Activated T-cell treated with anti-CD3 and anti-CD28 coated beads, Interleukin-2, amount 50 U/mL, for 4 hours (primary cell): ENCODE results near the gene VPS26C. TPM values are rescaled to one million over a fixed set of nuclear protein-coding genes. Genes with fewer than 3 reads are reported as not detected.
A peak's percentile ranks its signal among the peaks of the same experiment; 100 is the strongest.

Experiments
- ATAC-seq, 2 donors: fragments of 200-7000 bp; cut with Tn5 transposase; one replicate each; pipeline ENCODE4 v1.10.0; 2021
- DNase-seq: peaks from one replicate; pipeline ENCODE4 v3.0.0-alpha.2; 2020
- H3K27me3 Mint-ChIP-seq: one replicate; pipeline ENCODE4 v1.8.0; 2021; ENCODE audit warnings: low read depth, mixed read lengths
- H3K36me3 Mint-ChIP-seq: one replicate; pipeline ENCODE4 v1.8.0; 2022; ENCODE audit warnings: mixed read lengths; ENCODE audit not compliant: insufficient read depth
- H3K4me1 Mint-ChIP-seq: one replicate; pipeline ENCODE4 v1.8.0; 2021; ENCODE audit warnings: low read depth, mixed read lengths
- H3K4me3 Mint-ChIP-seq: one replicate; pipeline ENCODE4 v1.8.0; 2021; ENCODE audit warnings: mild to moderate bottlenecking, moderate library complexity, mixed read lengths
- H3K9me3 Mint-ChIP-seq: one replicate; pipeline ENCODE4 v1.8.0; 2021; ENCODE audit warnings: mixed read lengths
- total RNA-seq, 3 donors: library from RNA; stranded (reverse); gene quantifications; one replicate each; pipeline ENCODE4 v1.2.1, GENCODE V29; 2021

Gene VPS26C
- total RNA-seq, 3 donors from 2014 or later = 35.7 to 48.2 (median 44.6) TPM

DNA sequence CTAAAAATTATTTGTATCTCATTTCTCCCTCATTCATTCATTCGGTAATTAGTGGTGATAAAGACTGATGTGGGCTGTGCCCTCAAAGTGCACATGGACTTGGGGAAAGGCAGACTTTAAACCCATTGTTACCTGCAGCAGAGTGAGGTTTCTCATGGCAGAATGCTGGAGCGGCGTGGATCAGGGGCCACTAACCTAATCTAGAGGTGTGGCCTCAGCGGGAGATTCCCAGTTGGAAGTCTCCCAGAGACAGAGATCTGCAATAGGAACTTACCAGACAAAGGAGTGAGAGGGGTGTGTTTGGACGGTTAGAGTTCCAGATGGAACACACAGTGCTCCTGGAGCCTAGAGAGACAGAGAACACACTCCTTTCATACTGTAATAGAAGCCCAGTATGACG, 73.5 kb downstream of the VPS26C start:
- H3K4me1 Mint-ChIP-seq = no peaks in the 10 kb centered on the region
- H3K27me3 Mint-ChIP-seq = no peaks in the 10 kb centered on the region
- H3K36me3 Mint-ChIP-seq = peaks cover 41% of the 10 kb centered on the region
- DNase-seq = no peak
- H3K4me3 Mint-ChIP-seq = no peak overlapping the region
- ATAC-seq = no peak
- no peaks in the 10 kb centered on the region for H3K9me3 Mint-ChIP-seq

GRCh38 chr21:37193006-37193405, 74.1 kb downstream of the VPS26C start:
- Mint-ChIP-seq H3K27me3 (no peaks in the 10 kb centered on the region), H3K4me1 (no peaks in the 10 kb centered on the region), H3K36me3 (peaks cover 41% of the 10 kb centered on the region), H3K4me3 (no peak overlapping the region), H3K9me3 (no peaks in the 10 kb centered on the region)
- ATAC-seq (no peak), DNase-seq (no peak)

GRCh38 chr21:37192019-37192418, 75.1 kb downstream of the VPS26C start:
- DNase-seq (no peak), ATAC-seq (no peak)
- Mint-ChIP-seq H3K4me3 (no peak overlapping the region), H3K4me1 (no peaks in the 10 kb centered on the region), H3K36me3 (peaks cover 43% of the 10 kb centered on the region), H3K27me3 (no peaks in the 10 kb centered on the region), H3K9me3 (no peaks in the 10 kb centered on the region)

- H3K36me3 Mint-ChIP-seq = peaks cover 44% of the 10 kb centered on the region
- no peaks in the 10 kb centered on the region for H3K27me3 Mint-ChIP-seq
- no peak overlapping the region for H3K4me3 Mint-ChIP-seq
- H3K4me1 Mint-ChIP-seq = no peaks in the 10 kb centered on the region
- no peaks in the 10 kb centered on the region for H3K9me3 Mint-ChIP-seq
- DNase-seq = no peak
- no peak for ATAC-seq
Measured at GRCh38 chr21:37188825-37189224, 78.3 kb downstream of the VPS26C start.

DNA sequence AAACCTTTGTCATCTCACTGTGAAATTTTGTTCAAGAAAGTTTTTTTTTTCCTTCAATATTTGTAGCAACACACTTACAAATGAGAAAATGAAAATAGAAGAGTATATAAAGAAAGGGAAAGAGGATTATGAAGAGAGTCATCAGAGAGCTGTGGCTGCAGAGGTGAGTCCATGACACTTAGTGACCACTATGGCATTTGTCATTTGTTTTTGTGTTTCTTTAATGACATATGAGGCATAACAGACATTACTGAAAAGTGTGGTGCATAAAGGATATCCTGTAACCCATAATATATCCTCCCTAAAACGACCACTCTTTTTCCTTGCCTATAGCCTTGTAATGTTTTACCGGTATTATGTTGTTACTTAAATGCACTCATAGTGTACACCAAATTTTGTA, 80.2 kb downstream of the VPS26C start:
- no peak for DNase-seq
- no peak for ATAC-seq
- H3K9me3 Mint-ChIP-seq = no peaks in the 10 kb centered on the region

DNA sequence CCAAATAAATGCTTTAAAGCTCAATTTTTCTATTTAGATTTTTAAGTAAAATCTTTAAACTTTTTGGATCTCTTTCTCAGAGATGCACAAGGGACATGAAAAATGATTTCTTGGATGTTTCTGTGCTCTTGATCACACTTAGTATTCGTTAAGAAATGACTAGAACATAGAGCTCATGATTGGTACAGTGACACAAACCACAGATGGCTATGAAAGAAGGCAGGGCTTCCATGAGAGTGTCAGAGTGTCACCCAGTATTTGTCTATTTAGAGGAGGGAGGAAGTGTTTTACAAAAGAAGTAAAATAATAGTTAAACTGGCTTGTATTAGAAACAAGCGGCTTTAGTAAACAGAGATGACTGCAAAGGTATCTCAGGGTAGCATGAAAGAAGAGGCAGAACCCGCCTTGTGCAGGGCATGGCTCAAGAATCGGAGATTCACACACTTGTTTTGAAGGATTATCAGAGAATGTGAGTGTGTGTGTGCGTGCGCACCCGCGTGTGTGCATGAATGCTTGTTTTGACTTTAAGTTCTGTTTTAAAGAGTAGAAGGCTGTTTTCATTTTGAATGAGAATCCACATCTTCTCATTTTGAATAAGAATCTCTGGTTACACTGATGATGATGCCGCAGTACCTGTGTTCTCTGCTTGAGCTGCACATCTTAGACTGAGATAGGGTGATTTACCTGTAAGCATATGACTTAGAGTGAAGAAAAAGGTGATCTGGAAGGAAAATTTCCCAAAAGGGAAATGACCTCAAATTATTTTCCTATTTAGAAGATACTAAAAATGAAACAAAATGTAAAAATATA, 82.1 kb downstream of the VPS26C start:
- no peaks in the 10 kb centered on the region for H3K27me3 Mint-ChIP-seq
- peaks cover 2% of the 10 kb centered on the region for H3K9me3 Mint-ChIP-seq

More for the DNA sequence above, 80.2 kb downstream of the VPS26C start:
- no peaks in the 10 kb centered on the region for H3K27me3 Mint-ChIP-seq
- H3K36me3 Mint-ChIP-seq = peaks cover 29% of the 10 kb centered on the region
- no peaks in the 10 kb centered on the region for H3K4me1 Mint-ChIP-seq
- no peak overlapping the region for H3K4me3 Mint-ChIP-seq

GRCh38 chr21:37183749-37184148, 83.4 kb downstream of the VPS26C start:
- ATAC-seq = no peak
- H3K27me3 Mint-ChIP-seq = no peaks in the 10 kb centered on the region

More for the DNA sequence above, 82.1 kb downstream of the VPS26C start:
- Mint-ChIP-seq H3K4me3 (no peak overlapping the region), H3K4me1 (no peaks in the 10 kb centered on the region), H3K36me3 (peaks cover 28% of the 10 kb centered on the region)
- no peak for ATAC-seq
- no peak for DNase-seq

DNA sequence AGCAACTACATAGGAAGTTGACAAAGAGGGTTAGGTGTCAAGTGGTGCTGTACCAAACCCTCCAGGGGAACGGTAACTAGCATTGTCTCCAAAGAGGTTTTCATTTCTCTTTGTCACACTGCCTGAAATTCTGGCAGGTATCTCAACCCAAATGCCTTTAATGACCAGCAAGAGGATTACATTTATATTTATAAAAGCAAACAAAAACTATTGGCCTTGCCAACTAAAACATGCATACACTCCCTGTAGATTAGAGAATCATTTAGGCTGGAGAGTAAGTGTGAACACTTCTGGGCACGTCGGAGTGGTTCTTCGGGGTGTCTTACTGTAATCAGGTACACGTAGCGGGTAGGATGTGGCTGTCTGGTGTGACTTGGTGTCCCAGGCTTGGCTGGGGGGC, 84.9 kb downstream of the VPS26C start:
- no peaks in the 10 kb centered on the region for H3K27me3 Mint-ChIP-seq
- peaks cover 38% of the 10 kb centered on the region for H3K36me3 Mint-ChIP-seq
- H3K9me3 Mint-ChIP-seq = peaks cover 4% of the 10 kb centered on the region
- H3K4me3 Mint-ChIP-seq = no peak overlapping the region
- H3K4me1 Mint-ChIP-seq = no peaks in the 10 kb centered on the region
- no peak for ATAC-seq
- no peak for DNase-seq

More at GRCh38 chr21:37183749-37184148, 83.4 kb downstream of the VPS26C start:
- no peak overlapping the region for H3K4me3 Mint-ChIP-seq
- DNase-seq = no peak
- H3K4me1 Mint-ChIP-seq = no peaks in the 10 kb centered on the region
- H3K36me3 Mint-ChIP-seq = peaks cover 35% of the 10 kb centered on the region
- H3K9me3 Mint-ChIP-seq = peaks cover 4% of the 10 kb centered on the region

GRCh38 chr21:37181059-37181458, 86.1 kb downstream of the VPS26C start:
- H3K36me3 Mint-ChIP-seq = peaks cover 39% of the 10 kb centered on the region
- no peaks in the 10 kb centered on the region for H3K4me1 Mint-ChIP-seq
- ATAC-seq (no peak), DNase-seq (no peak)
- H3K4me3 Mint-ChIP-seq = no peak overlapping the region
- no peaks in the 10 kb centered on the region for H3K27me3 Mint-ChIP-seq
- H3K9me3 Mint-ChIP-seq = peaks cover 4% of the 10 kb centered on the region

DNA sequence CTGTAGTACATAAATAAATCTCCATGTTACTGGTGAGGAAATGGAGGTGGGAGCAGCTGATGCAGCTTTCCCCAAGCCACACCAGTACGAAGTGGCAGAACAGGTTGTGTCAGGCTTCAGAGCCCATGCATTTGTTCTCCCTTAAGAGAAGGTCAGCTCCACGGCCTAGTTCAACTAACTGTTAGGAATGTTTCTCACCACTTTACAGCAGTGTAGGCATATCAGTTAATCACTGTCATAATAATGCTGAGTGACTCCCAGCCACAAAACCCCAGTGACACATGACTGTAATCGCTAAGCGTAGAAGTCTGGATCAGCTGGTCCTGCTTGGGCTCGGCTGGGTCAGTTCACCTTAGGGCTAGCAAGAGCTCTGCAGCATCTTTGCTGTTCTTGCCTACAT, 90.4 kb downstream of the VPS26C start:
- ATAC-seq = peak in 1 of 2 donors; percentile 43
- H3K9me3 Mint-ChIP-seq = peaks cover 4% of the 10 kb centered on the region
- H3K4me1 Mint-ChIP-seq = no peaks in the 10 kb centered on the region
- no peaks in the 10 kb centered on the region for H3K27me3 Mint-ChIP-seq
- H3K36me3 Mint-ChIP-seq = peaks cover 56% of the 10 kb centered on the region
- no peak for DNase-seq
- no peak overlapping the region for H3K4me3 Mint-ChIP-seq

Other genes with a start within 250 kb of the VPS26C start
- 10 to 100 TPM; 14.7 to 17.8 (median 15.9) TPM for gene PIGP, start 194.3 kb downstream of the VPS26C start, total RNA-seq
- gene TTC3, start 194.1 kb downstream of the VPS26C start, total RNA-seq = 10 to 100 TPM; 41.9 to 46.5 (median 44.6) TPM
- gene DYRK1A, start 99.4 kb upstream of the VPS26C start, total RNA-seq = 10 to 100 TPM; 53.8 to 60.1 (median 56.1) TPM